ENCODE measurements around the gene HS6ST3. TPM values are rescaled to one million over a fixed set of nuclear protein-coding genes. Genes with fewer than 3 reads are reported as not detected.

The HS6ST3 gene
- total and polyA plus RNA-seq, 9 of the 15 experiments (the other 6 are each of a cell fraction or from before 2014, with no cell fraction given): not detected

DNA sequence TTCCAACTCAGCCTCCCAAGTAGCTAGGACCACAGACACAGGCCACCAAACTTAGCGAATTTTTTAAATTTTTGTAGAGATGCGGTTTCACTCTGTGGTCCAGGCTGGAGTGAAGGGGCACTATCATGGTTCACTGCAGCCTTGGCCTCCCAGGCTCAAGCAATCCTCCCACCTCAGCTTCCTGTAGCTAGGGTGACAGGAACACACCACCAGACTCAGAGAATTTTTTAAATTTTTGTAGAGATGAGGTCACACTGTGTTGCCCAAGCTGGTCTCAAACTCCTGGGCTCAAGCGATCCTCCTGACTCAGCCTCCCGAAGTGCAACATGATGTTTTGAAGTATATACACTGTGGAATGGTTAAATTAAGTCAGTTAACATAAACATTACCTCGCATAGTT lies 640.8 kb downstream of the HS6ST3 start:
- Histone ChIP-seq H3K9me3 (replicated peaks; ENCODE audit: control insufficient read depth, insufficient read depth, low read depth, low read length) (no peaks in the 10 kb centered on the region), H2AFZ (ENCODE audit: low read depth, low read length) (no peak overlapping the region), H3K36me3 (ENCODE audit: control insufficient read depth, insufficient read depth, low read length) (no peaks in the 10 kb centered on the region), H4K20me1 (replicated peaks; ENCODE audit: control insufficient read depth, insufficient read depth, low read length) (no peaks in the 10 kb centered on the region), H3K4me1 (replicated peaks in 1 of 2; ENCODE audit: control insufficient read depth in 2 of 2, insufficient read depth in 2 of 2, low read length in 2 of 2) (no peaks in the 10 kb centered on the region), H3K27ac (ENCODE audit: extremely low read depth, low read depth, low read length) (no peak overlapping the region), H3K4me2 (ENCODE audit: insufficient read depth, low read length) (no peak overlapping the region), H3K79me2 (ENCODE audit: control insufficient read depth, insufficient read depth, low read length) (no peaks in the 10 kb centered on the region), H3K9ac (ENCODE audit: insufficient read depth in 1 of 2, low read depth in 2 of 2, low read length in 2 of 2) (no peak overlapping the region), H3K9me1 (ENCODE audit: control insufficient read depth, insufficient read depth, low read length) (no peaks in the 10 kb centered on the region), H3K4me3 (no peak overlapping the region), H3K27me3 (ENCODE audit: control insufficient read depth in 2 of 2, insufficient read depth in 2 of 2, low read length in 2 of 2) (no peaks in the 10 kb centered on the region)
- intact Hi-C loops (cut with micrococcal nuclease) (no loop called here), in situ Hi-C loops (cut with MboI) (no loop called here)
- no peak for TF ChIP-seq ZNF668 (CRISPR knock-in tag; IDR thresholded peaks at IDR 0.05)
- TF ChIP-seq MBD2 (IDR thresholded peaks at IDR 0.05; ENCODE audit: borderline replicate concordance, low read depth): no peak
- no peak for TF ChIP-seq NCOA4 (IDR thresholded peaks at IDR 0.05; ENCODE audit: partially characterized antibody)
- TF ChIP-seq SRF (CRISPR knock-in tag; IDR thresholded peaks at IDR 0.05): no peak
- TF ChIP-seq TBP (optimal IDR thresholded peaks at IDR 0.05; ENCODE audit: low read depth, low read length): no peak
- ATAC-seq (no peak), FAIRE-seq (no peak), DNase-seq (ENCODE audit: extremely low read depth in 1 of 4, low spot score in 3 of 4) (no peak)
- no TSS peak for BruUV-seq (replicated peaks)
- WGBS (ENCODE audit: insufficient coverage, low coverage, missing lambda C conversion rate): 0% methylated on average over 3 of the region's 5 CpGs
- POLR2A ChIA-PET: no interaction called here
- CTCF ChIA-PET (ENCODE audit: low intra/inter-chr PET ratio): no interaction called here

DNA sequence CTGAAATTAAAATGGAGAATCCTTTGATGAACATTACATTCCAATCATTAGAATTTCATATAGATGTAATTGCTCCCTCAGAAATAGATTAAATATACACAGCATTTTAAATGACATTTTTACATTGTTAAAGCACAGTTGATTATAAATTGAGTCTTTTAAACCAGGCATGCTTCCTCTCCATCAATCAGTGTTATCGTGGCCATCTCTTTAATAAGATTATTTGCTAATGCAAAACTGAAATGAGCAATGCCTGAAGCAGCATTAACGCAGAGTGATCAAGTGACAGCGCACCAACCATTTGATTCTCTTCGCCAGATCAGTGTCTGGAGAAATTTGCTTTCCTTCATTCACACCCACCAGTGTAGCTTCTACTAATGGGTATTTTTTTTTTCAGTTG lies 644.6 kb downstream of the HS6ST3 start:
- no peaks in the 10 kb centered on the region for H3K4me1 ChIP-seq (replicated peaks in 1 of 2; ENCODE audit: control insufficient read depth in 2 of 2, insufficient read depth in 2 of 2, low read length in 2 of 2)
- ChIA-PET POLR2A (no interaction called here), CTCF (ENCODE audit: low intra/inter-chr PET ratio) (no interaction called here)
- in situ Hi-C loops (cut with MboI): no loop called here
- BruUV-seq (replicated peaks): no TSS peak
- ATAC-seq (no peak), DNase-seq (ENCODE audit: extremely low read depth in 1 of 4, low spot score in 3 of 4) (no peak), FAIRE-seq (no peak)
- TF ChIP-seq NCOR1 (IDR thresholded peaks at IDR 0.05): no peak
- TF ChIP-seq PYGO2 (tag; IDR thresholded peaks at IDR 0.05): no peak
- no peak for TF ChIP-seq SREBF1 (IDR thresholded peaks at IDR 0.05; ENCODE audit: borderline replicate concordance, low read depth, low read length)
- no peak for TF ChIP-seq TGIF2 (CRISPR knock-in tag; IDR thresholded peaks at IDR 0.05)
- TF ChIP-seq SRSF9 (IDR thresholded peaks at IDR 0.05; ENCODE audit: borderline replicate concordance, low read depth, low read length): no peak
- TF ChIP-seq ZNF77 (CRISPR knock-in tag; IDR thresholded peaks at IDR 0.05): no peak
- TF ChIP-seq RBM25 (IDR thresholded peaks at IDR 0.05; ENCODE audit: low read depth, low read length, severe bottlenecking): no peak
- intact Hi-C loops (cut with micrococcal nuclease): no loop called here
- H3K27me3 ChIP-seq (ENCODE audit: control insufficient read depth in 2 of 2, insufficient read depth in 2 of 2, low read length in 2 of 2): no peaks in the 10 kb centered on the region
- H3K9me1 ChIP-seq (ENCODE audit: control insufficient read depth, insufficient read depth, low read length): no peaks in the 10 kb centered on the region
- no peak overlapping the region for H2AFZ ChIP-seq (ENCODE audit: low read depth, low read length)
- WGBS (ENCODE audit: insufficient coverage, low coverage, missing lambda C conversion rate): 11% methylated on average over 4 of the region's 4 CpGs
- H4K20me1 ChIP-seq (replicated peaks; ENCODE audit: control insufficient read depth, insufficient read depth, low read length): no peaks in the 10 kb centered on the region
- H3K4me3 ChIP-seq: no peak overlapping the region
- H3K4me2 ChIP-seq (ENCODE audit: insufficient read depth, low read length): no peak overlapping the region
- no peaks in the 10 kb centered on the region for H3K79me2 ChIP-seq (ENCODE audit: control insufficient read depth, insufficient read depth, low read length)
- H3K27ac ChIP-seq (ENCODE audit: extremely low read depth, low read depth, low read length): no peak overlapping the region
- H3K9me3 ChIP-seq (replicated peaks; ENCODE audit: control insufficient read depth, insufficient read depth, low read depth, low read length): no peaks in the 10 kb centered on the region
- H3K36me3 ChIP-seq (ENCODE audit: control insufficient read depth, insufficient read depth, low read length): no peaks in the 10 kb centered on the region
- H3K9ac ChIP-seq (ENCODE audit: insufficient read depth in 1 of 2, low read depth in 2 of 2, low read length in 2 of 2): no peak overlapping the region
